Progenitor cell of endocrine pancreas (in vitro differentiated cells): ENCODE measurements around the gene CHMP1B. TPM values are rescaled to one million over a fixed set of nuclear protein-coding genes. Genes with fewer than 3 reads are reported as not detected.

Experiments
- DNase-seq: peaks from one replicate; pipeline ENCODE4 v3.0.0; 2021; ENCODE audit warnings: low spot score; ENCODE audit not compliant: unreplicated experiment
- H3K27ac Mint-ChIP-seq: 2 replicates; pipeline ENCODE4 v1.8.0; 2021; ENCODE audit warnings: mild to moderate bottlenecking, moderate library complexity, mixed read lengths
- H3K27me3 Mint-ChIP-seq: 2 replicates; pipeline ENCODE4 v1.8.0; 2021; ENCODE audit warnings: mixed read lengths
- H3K36me3 Mint-ChIP-seq: 2 replicates; pipeline ENCODE4 v1.8.0; 2022; ENCODE audit warnings: mixed read lengths; ENCODE audit not compliant: insufficient read depth
- H3K4me1 Mint-ChIP-seq: 2 replicates; pipeline ENCODE4 v1.8.0; 2021; ENCODE audit warnings: low read depth, mixed read lengths
- H3K4me3 Mint-ChIP-seq: 2 replicates; pipeline ENCODE4 v1.8.0; 2021; ENCODE audit warnings: low read depth, mild to moderate bottlenecking, moderate library complexity, mixed read lengths
- H3K9me3 Mint-ChIP-seq: 2 replicates; pipeline ENCODE4 v1.8.0; 2021; ENCODE audit warnings: low read depth, mixed read lengths
- CTCF ChIP-seq: fragments of 200-600 bp; sonication (generic); IDR thresholded peaks from one replicate; pipeline ENCODE4 v1.5.0; 2021; ENCODE audit warnings: antibody characterized with exemption, mild to moderate bottlenecking; ENCODE audit not compliant: unreplicated experiment
- total RNA-seq: library from RNA; stranded (reverse); gene quantifications from 2 replicates; pipeline ENCODE4 v1.2.1, GENCODE V29; 2021

Gene CHMP1B
- total RNA-seq, 1 donor from 2014 or later = 48.3 TPM

- no peak for TF ChIP-seq CTCF
- H3K4me1 Mint-ChIP-seq = peaks cover 11% of the 10 kb centered on the region
- H3K4me3 Mint-ChIP-seq = no peak overlapping the region
- H3K27ac Mint-ChIP-seq = peak overlapping the region; percentile 54
- no peaks in the 10 kb centered on the region for H3K27me3 Mint-ChIP-seq
- H3K9me3 Mint-ChIP-seq = no peaks in the 10 kb centered on the region
- H3K36me3 Mint-ChIP-seq = no peaks in the 10 kb centered on the region
- DNase-seq = no peak
Measured at GRCh38 chr18:11860594-11861450, 9.6 kb downstream of the CHMP1B start.

- no peak overlapping the region for H3K4me3 Mint-ChIP-seq
- no peak for DNase-seq
- no peaks in the 10 kb centered on the region for H3K9me3 Mint-ChIP-seq
- no peak for TF ChIP-seq CTCF
- H3K27ac Mint-ChIP-seq = peak overlapping the region; percentile 9
- no peaks in the 10 kb centered on the region for H3K36me3 Mint-ChIP-seq
- no peaks in the 10 kb centered on the region for H3K27me3 Mint-ChIP-seq
- peaks cover 11% of the 10 kb centered on the region for H3K4me1 Mint-ChIP-seq
Measured at GRCh38 chr18:11861583-11862288, 10.5 kb downstream of the CHMP1B start.

- Mint-ChIP-seq H3K4me1 (peaks cover 5% of the 10 kb centered on the region), H3K36me3 (no peaks in the 10 kb centered on the region), H3K9me3 (no peaks in the 10 kb centered on the region), H3K27me3 (no peaks in the 10 kb centered on the region), H3K27ac (no peak overlapping the region), H3K4me3 (no peak overlapping the region)
- TF ChIP-seq CTCF = no peak
- DNase-seq = no peak
Measured at GRCh38 chr18:11862468-11863137, 11.4 kb downstream of the CHMP1B start.

GRCh38 chr18:11864471-11864870 lies 13.3 kb downstream of the CHMP1B start:
- Mint-ChIP-seq H3K9me3 (no peaks in the 10 kb centered on the region), H3K4me3 (no peak overlapping the region), H3K36me3 (no peaks in the 10 kb centered on the region), H3K27me3 (no peaks in the 10 kb centered on the region), H3K4me1 (peaks cover 5% of the 10 kb centered on the region), H3K27ac (no peak overlapping the region)
- DNase-seq = no peak
- TF ChIP-seq CTCF = no peak

- no peak for TF ChIP-seq CTCF
- H3K4me1 Mint-ChIP-seq = peaks cover 5% of the 10 kb centered on the region
- H3K27ac Mint-ChIP-seq = peak overlapping the region; percentile 10
Measured at GRCh38 chr18:11865071-11865470, 13.9 kb downstream of the CHMP1B start.

More at GRCh38 chr18:11865071-11865470, 13.9 kb downstream of the CHMP1B start:
- Mint-ChIP-seq H3K4me3 (no peak overlapping the region), H3K9me3 (no peaks in the 10 kb centered on the region), H3K36me3 (no peaks in the 10 kb centered on the region), H3K27me3 (no peaks in the 10 kb centered on the region)
- no peak for DNase-seq
